Hepatocyte (in vitro differentiated cells): Measurements from ENCODE around the gene ZBTB1. TPM values are rescaled to one million over a fixed set of nuclear protein-coding genes. Genes with fewer than 3 reads are reported as not detected.

ENCODE experiments used
- DNase-seq: peaks from one replicate; pipeline ENCODE4 v3.0.0-alpha.2; 2016; ENCODE audit warnings: low spot score
- H2AFZ ChIP-seq: fragments of 200-600 bp; sonication (generic); 2 replicates; pipeline ENCODE4 v1.6.0; 2016; ENCODE audit warnings: antibody characterized with exemption, mild to moderate bottlenecking
- H3K27ac ChIP-seq: fragments of 200-600 bp; sonication (generic); 2 replicates; pipeline ENCODE4 v1.5.1; 2016; ENCODE audit warnings: mild to moderate bottlenecking
- H3K27me3 ChIP-seq: fragments of 200-600 bp; sonication (generic); 2 replicates; pipeline ENCODE4 v1.6.1; 2016
- H3K36me3 ChIP-seq: fragments of 200-600 bp; sonication (generic); replicated peaks from 2 replicates; pipeline ENCODE4 v1.5.1; 2016; ENCODE audit warnings: low read depth; ENCODE audit not compliant: insufficient read depth
- H3K4me1 ChIP-seq: fragments of 200-600 bp; sonication (generic); 2 replicates; pipeline ENCODE4 v1.5.1; 2016; ENCODE audit warnings: mild to moderate bottlenecking, moderate library complexity; ENCODE audit not compliant: insufficient read depth
- H3K4me2 ChIP-seq: fragments of 200-600 bp; sonication (generic); 2 replicates; pipeline ENCODE4 v1.6.0; 2016
- H3K4me3 ChIP-seq: fragments of 200-600 bp; sonication (generic); 2 replicates; pipeline ENCODE4 v1.5.1; 2016; ENCODE audit warnings: mild to moderate bottlenecking
- H3K79me2 ChIP-seq: fragments of 200-600 bp; sonication (generic); 2 replicates; pipeline ENCODE4 v1.6.0; 2017; ENCODE audit warnings: mild to moderate bottlenecking
- H3K9me2 ChIP-seq: fragments of 200-600 bp; sonication (generic); replicated peaks from 2 replicates; pipeline ENCODE4 v1.6.0; 2017; ENCODE audit warnings: mild to moderate bottlenecking; ENCODE audit not compliant: insufficient read depth
- H3K9me3 ChIP-seq: fragments of 200-600 bp; sonication (generic); 2 replicates; pipeline ENCODE4 v1.5.1; 2016; ENCODE audit warnings: low read depth, mild to moderate bottlenecking
- H4K20me1 ChIP-seq: fragments of 200-600 bp; sonication (generic); 2 replicates; pipeline ENCODE4 v1.6.0; 2016; ENCODE audit warnings: mild to moderate bottlenecking; ENCODE audit not compliant: insufficient read depth, poor library complexity, severe bottlenecking
- CTCF ChIP-seq: fragments of 200-600 bp; sonication (generic); IDR thresholded peaks from 2 replicates; pipeline ENCODE4 v1.5.1; 2016; ENCODE audit warnings: antibody characterized with exemption, mild to moderate bottlenecking; ENCODE audit not compliant: poor library complexity
- EZH2 ChIP-seq: fragments of 200-600 bp; sonication (generic); IDR thresholded peaks from 2 replicates; pipeline ENCODE4 v1.6.1; 2016; ENCODE audit warnings: antibody characterized with exemption, mild to moderate bottlenecking, borderline replicate concordance
- EZH2phosphoT487 ChIP-seq: fragments of 200-600 bp; sonication (generic); IDR thresholded peaks from one replicate; pipeline ENCODE4 v1.6.1; 2018; ENCODE audit warnings: antibody characterized with exemption, mild to moderate bottlenecking, low read depth, moderate library complexity; ENCODE audit not compliant: unreplicated experiment, severe bottlenecking
- WGBS: methylation state at CpG from one replicate; pipeline ENCODE4 v1.1.6; 2016; ENCODE audit warnings: low lambda C conversion rate; ENCODE audit errors: missing lambda C conversion rate; 5-methylcytosine and 5-hydroxymethylcytosine counted together
- polyA plus RNA-seq: library from polyadenylated mRNA; unstranded; fragments of >200 nt; fragmentation: Nextera tagmentation; extraction: Ambion mirVana; gene quantifications from 2 replicates; pipeline ENCODE4 v1.2.1, GENCODE V29; 2016
- total RNA-seq: library from RNA; depleted of rRNA; stranded (reverse); fragments of >200 nt; gene quantifications from 2 replicates; pipeline ENCODE4 v1.2.3, GENCODE V29; 2014

ZBTB1 gene
- total and polyA plus RNA-seq, 2 experiments from 2014 or later: 30.3 to 60.4 TPM

GRCh38 chr14:64502887-64503433, 1.6 kb upstream of the ZBTB1 start:
- no peaks in the 10 kb centered on the region for H3K36me3 ChIP-seq
- WGBS: 2% methylated on average over 29 of the region's 29 CpGs
- peak overlapping the region; percentile 90 for H3K4me2 ChIP-seq
- H3K27ac ChIP-seq: peak overlapping the region; percentile 100
- TF ChIP-seq EZH2 (no peak), CTCF (no peak), EZH2phosphoT487 (no peak)
- H3K4me3 ChIP-seq: peak overlapping the region; percentile 85
- H4K20me1 ChIP-seq: peaks cover 27% of the 10 kb centered on the region
- peaks cover 65% of the 10 kb centered on the region for H3K79me2 ChIP-seq
- no peaks in the 10 kb centered on the region for H3K27me3 ChIP-seq
- H2AFZ ChIP-seq: peak overlapping the region; percentile 76
- no peaks in the 10 kb centered on the region for H3K9me2 ChIP-seq
- no peaks in the 10 kb centered on the region for H3K9me3 ChIP-seq
- peaks cover 43% of the 10 kb centered on the region for H3K4me1 ChIP-seq
- peak; percentile 55 for DNase-seq

- H3K4me1 ChIP-seq: peaks cover 44% of the 10 kb centered on the region
- TF ChIP-seq CTCF (no peak), EZH2 (no peak), EZH2phosphoT487 (no peak)
- DNase-seq: peak; percentile 97
- peaks cover 34% of the 10 kb centered on the region for H4K20me1 ChIP-seq
- peaks cover 67% of the 10 kb centered on the region for H3K79me2 ChIP-seq
- H3K4me3 ChIP-seq: peak within 1 kb of the TSS; percentile 91
- H3K9me2 ChIP-seq: no peaks in the 10 kb centered on the region
- no peaks in the 10 kb centered on the region for H3K9me3 ChIP-seq
- H3K4me2 ChIP-seq: peak within 1 kb of the TSS; percentile 90
- H2AFZ ChIP-seq: peak within 1 kb of the TSS; percentile 76
- H3K36me3 ChIP-seq: no peaks in the 10 kb centered on the region
- under 1% methylated on average over 53 of the region's 87 CpGs for WGBS
- peak within 1 kb of the TSS; percentile 100 for H3K27ac ChIP-seq
- no peaks in the 10 kb centered on the region for H3K27me3 ChIP-seq
Observed at GRCh38 chr14:64503434-64504309, 898 bp upstream of the ZBTB1 start, which contains the start of gene ZBTB25. ZBTB25 (minus strand) TSS chr14:64503838; CDS start chr14:64490533, 13,305 bp downstream.

- Histone ChIP-seq H3K27ac (peak overlapping the region; percentile 100), H3K9me3 (no peaks in the 10 kb centered on the region), H2AFZ (peak overlapping the region; percentile 76), H3K79me2 (peaks cover 67% of the 10 kb centered on the region), H3K27me3 (no peaks in the 10 kb centered on the region), H3K9me2 (no peaks in the 10 kb centered on the region), H3K4me3 (peak overlapping the region; percentile 91), H3K4me1 (peaks cover 50% of the 10 kb centered on the region), H3K4me2 (peak overlapping the region; percentile 90), H4K20me1 (peaks cover 47% of the 10 kb centered on the region), H3K36me3 (no peaks in the 10 kb centered on the region)
- no peak for TF ChIP-seq EZH2
- DNase-seq: peak; percentile 94
- WGBS: under 1% methylated on average over 59 of the region's 68 CpGs
Observed at GRCh38 chr14:64504897-64505794, 576 bp downstream of the ZBTB1 start.
